ENCODE data around the gene HYDIN. TPM values are rescaled to one million over a fixed set of nuclear protein-coding genes. Genes with fewer than 3 reads are reported as not detected.

Gene HYDIN
- total RNA-seq, 4 donors from 2014 or later, result 0.40 to 1.1 (median 0.47) TPM; not detected in 1

DNA sequence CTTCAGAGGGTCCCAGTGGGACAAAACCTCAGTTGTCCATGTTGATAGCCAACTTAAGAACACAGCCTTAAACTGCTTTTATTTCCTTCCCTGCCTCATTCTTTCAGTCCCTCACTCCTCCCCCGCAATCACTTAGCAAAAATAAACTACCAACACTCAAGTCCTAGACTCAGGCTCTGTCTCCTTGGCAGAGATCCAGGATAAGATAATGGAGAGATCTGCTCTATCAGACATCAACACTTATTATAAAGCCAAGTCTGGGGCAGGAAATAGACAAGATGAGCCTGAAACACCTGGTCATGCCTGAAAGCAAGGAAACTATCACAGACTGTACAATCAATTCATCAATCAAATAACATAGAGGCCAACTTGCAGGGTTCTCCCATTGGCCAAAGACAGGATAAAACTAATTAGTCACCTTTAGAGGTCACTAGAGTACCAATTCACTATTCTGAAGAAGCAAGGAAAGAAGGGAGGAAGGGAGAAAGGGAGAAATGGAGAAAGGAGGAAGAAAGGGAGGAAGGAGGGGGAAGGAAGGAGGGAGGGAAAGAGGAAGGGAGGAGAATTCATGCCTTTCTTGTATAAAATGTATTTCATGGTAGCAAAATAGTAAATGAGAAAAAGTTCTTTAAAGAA is 15.7 kb downstream of the HYDIN start:
- H3K9me3 ChIP-seq, result no peaks in the 10 kb centered on the region
- DNase-seq (ENCODE audit: low spot score in 2 of 2), result no peak

DNA sequence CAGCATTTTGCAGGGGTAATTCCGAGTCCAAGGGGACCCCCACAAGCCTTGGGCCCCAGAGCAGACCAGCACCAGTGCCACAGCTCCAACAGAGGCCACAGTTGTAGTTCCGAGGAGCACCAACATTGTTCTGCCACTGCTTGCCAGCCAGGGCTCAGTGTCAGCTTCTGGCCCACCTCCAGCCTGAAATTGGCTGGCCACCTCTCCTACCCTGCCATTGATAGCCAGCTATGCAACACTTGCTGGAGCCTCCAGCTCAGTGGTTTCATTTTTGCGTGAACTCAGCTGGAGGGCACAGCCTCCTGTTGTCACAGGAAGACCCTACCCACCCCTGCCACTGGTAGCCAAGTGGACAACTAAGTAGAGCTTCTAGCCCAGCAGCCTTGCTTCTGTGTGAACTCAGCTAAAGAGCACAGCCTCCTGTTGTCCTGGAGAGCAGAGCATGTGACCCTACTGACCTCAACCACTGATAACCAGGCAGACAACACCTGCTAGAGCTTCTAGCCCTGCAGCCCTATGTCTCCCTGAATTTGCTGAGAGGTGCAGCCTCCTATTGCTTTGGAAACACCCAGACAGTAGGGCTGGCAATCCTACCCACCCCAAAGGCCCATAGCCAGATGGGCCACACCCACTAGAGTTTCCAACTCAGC is 24.9 kb downstream of the HYDIN start:
- TF ChIP-seq, protein P1, sequence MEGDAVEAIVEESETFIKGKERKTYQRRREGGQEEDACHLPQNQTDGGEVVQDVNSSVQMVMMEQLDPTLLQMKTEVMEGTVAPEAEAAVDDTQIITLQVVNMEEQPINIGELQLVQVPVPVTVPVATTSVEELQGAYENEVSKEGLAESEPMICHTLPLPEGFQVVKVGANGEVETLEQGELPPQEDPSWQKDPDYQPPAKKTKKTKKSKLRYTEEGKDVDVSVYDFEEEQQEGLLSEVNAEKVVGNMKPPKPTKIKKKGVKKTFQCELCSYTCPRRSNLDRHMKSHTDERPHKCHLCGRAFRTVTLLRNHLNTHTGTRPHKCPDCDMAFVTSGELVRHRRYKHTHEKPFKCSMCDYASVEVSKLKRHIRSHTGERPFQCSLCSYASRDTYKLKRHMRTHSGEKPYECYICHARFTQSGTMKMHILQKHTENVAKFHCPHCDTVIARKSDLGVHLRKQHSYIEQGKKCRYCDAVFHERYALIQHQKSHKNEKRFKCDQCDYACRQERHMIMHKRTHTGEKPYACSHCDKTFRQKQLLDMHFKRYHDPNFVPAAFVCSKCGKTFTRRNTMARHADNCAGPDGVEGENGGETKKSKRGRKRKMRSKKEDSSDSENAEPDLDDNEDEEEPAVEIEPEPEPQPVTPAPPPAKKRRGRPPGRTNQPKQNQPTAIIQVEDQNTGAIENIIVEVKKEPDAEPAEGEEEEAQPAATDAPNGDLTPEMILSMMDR (IDR thresholded peaks at IDR 0.05), result no peak
- TF ChIP-seq POLR2A (IDR thresholded peaks at IDR 0.05) (no peak), POLR2AphosphoS5 (IDR thresholded peaks at IDR 0.05) (no peak), EP300 (IDR thresholded peaks at IDR 0.05) (no peak)
- DNase-seq (ENCODE audit: low spot score in 2 of 2), result no peak
- H3K4me3 ChIP-seq, result no peak overlapping the region
- no peaks in the 10 kb centered on the region for H3K4me1 ChIP-seq
- H3K36me3 ChIP-seq, result no peaks in the 10 kb centered on the region
- H3K27ac ChIP-seq, result no peak overlapping the region
- peaks cover 12% of the 10 kb centered on the region for H3K9me3 ChIP-seq
- H3K27me3 ChIP-seq, result peaks cover 3% of the 10 kb centered on the region
- WGBS, result no CpG with 5 or more reads among the region's 3 CpGs

More for the DNA sequence above, 15.7 kb downstream of the HYDIN start:
- Histone ChIP-seq H3K36me3 (no peaks in the 10 kb centered on the region), H3K4me1 (no peaks in the 10 kb centered on the region), H3K27ac (no peak overlapping the region), H3K27me3 (no peaks in the 10 kb centered on the region), H3K4me3 (no peak overlapping the region)
- 74% methylated on average over 1 of the region's 1 CpG for WGBS
- TF ChIP-seq EP300 (IDR thresholded peaks at IDR 0.05), result no peak
- TF ChIP-seq, protein P1 (IDR thresholded peaks at IDR 0.05), result no peak
- TF ChIP-seq POLR2AphosphoS5 (IDR thresholded peaks at IDR 0.05), result no peak
- no peak for TF ChIP-seq POLR2A (IDR thresholded peaks at IDR 0.05)

DNA sequence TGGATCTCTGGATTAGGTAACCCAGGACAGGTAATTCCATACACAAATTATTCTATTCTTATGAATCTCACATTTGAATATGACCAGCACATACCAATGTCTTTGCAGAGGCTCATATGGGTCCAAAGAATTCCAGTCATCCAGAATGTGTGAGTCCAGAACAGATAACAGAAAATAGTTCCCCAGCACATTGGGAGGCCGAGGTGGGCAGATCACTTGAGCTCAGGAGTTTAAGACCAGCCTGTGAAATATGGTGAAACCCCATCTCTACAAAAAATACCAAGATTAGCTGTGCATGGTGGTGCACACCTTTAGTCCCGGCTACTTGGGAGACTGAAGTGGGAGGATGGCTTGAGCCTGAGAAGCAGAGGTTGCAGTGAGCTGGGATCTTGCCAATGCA is 26.9 kb downstream of the HYDIN start:
- TF ChIP-seq, protein P1 (IDR thresholded peaks at IDR 0.05), result no peak
- TF ChIP-seq POLR2A (IDR thresholded peaks at IDR 0.05) (no peak), EP300 (IDR thresholded peaks at IDR 0.05) (no peak), POLR2AphosphoS5 (IDR thresholded peaks at IDR 0.05) (no peak)
- 78% methylated on average over 2 of the region's 2 CpGs for WGBS
- peaks cover 12% of the 10 kb centered on the region for H3K9me3 ChIP-seq
- no peak overlapping the region for H3K27ac ChIP-seq
- no peaks in the 10 kb centered on the region for H3K4me1 ChIP-seq
- peaks cover 3% of the 10 kb centered on the region for H3K27me3 ChIP-seq
- no peak overlapping the region for H3K4me3 ChIP-seq
- H3K36me3 ChIP-seq, result no peaks in the 10 kb centered on the region
- DNase-seq (ENCODE audit: low spot score in 2 of 2), result no peak

DNA sequence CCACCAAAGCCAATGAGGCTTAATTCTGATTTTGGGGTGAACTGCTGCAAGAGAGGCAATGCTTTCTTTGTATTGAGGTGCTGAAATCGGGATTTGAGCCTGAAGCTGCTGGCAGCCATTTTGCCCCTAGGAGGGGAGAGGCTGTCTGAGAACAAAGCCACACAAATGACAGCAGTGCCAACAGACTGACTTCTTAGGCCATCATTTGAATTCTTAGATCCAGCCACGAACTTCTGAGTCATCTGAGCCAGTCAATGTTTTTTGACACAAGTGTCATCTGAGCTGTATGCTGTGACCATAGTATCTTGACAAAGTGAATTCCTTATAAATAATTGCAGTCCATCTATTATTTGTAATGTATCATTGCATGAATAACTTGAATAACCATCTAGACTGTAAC is 29.0 kb downstream of the HYDIN start:
- Histone ChIP-seq H3K36me3 (no peaks in the 10 kb centered on the region), H3K4me3 (no peak overlapping the region), H3K4me1 (no peaks in the 10 kb centered on the region), H3K27ac (no peak overlapping the region), H3K27me3 (peaks cover 3% of the 10 kb centered on the region), H3K9me3 (peaks cover 11% of the 10 kb centered on the region)
- TF ChIP-seq POLR2A (IDR thresholded peaks at IDR 0.05), result no peak
- no peak for TF ChIP-seq POLR2AphosphoS5 (IDR thresholded peaks at IDR 0.05)
- TF ChIP-seq, protein P1 (IDR thresholded peaks at IDR 0.05), result no peak
- no peak for TF ChIP-seq EP300 (IDR thresholded peaks at IDR 0.05)
- no peak for DNase-seq (ENCODE audit: low spot score in 2 of 2)
- 67% methylated on average over 2 of the region's 2 CpGs for WGBS

DNA sequence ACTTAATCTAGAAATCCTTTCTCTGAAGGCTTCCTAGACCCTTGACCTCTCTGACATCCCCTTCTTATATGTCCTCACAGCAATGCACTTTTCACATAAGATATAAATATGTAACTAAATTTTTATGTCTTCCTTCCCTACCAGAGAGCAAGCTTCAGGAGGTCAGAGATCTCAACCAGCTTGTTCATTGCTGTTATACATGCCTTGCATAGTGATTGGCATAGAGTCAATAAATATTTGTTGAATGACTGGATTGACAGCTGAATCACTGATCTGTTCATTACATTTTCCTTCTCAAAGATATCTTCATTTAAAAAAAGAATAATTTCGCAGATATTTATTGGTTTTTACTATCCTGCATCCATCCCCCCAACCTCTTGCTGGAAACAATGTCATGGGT is 29.5 kb downstream of the HYDIN start:
- peaks cover 8% of the 10 kb centered on the region for H3K9me3 ChIP-seq
- no peak overlapping the region for H3K27ac ChIP-seq
- H3K4me3 ChIP-seq, result no peak overlapping the region
- H3K36me3 ChIP-seq, result no peaks in the 10 kb centered on the region
- H3K4me1 ChIP-seq, result no peaks in the 10 kb centered on the region
- TF ChIP-seq, protein P1 (IDR thresholded peaks at IDR 0.05), result no peak
- TF ChIP-seq EP300 (IDR thresholded peaks at IDR 0.05) (no peak), POLR2AphosphoS5 (IDR thresholded peaks at IDR 0.05) (no peak), POLR2A (IDR thresholded peaks at IDR 0.05) (no peak)
- peaks cover 3% of the 10 kb centered on the region for H3K27me3 ChIP-seq
- DNase-seq (ENCODE audit: low spot score in 2 of 2), result no peak
- 79% methylated on average over 1 of the region's 1 CpG for WGBS

Data from suprapubic skin (tissue), 4 donors.